Thymus (tissue), 11 donors: Measurements from ENCODE around the gene RAP1GAP2. TPM values are rescaled to one million over a fixed set of nuclear protein-coding genes. Genes with fewer than 3 reads are reported as not detected.
A peak's percentile ranks its signal among the peaks of the same experiment; 100 is the strongest.
"Not testable (repeated sequence)": the region's sequence is repeated elsewhere in the genome, so short reads cannot be mapped to it uniquely, and the experiment has no call there.

ENCODE experiments used
- DNase-seq, 9 donors: peaks; one replicate each; pipeline ENCODE4 v3.0.0-alpha.2; 2013; ENCODE audit warnings: low spot score in 9 of 9, low read depth in 6 of 9, missing footprints in 1 of 9
- H3K27ac ChIP-seq, 2 donors: one replicate each; pipeline ENCODE4 v1.5.1; 2013; ENCODE audit warnings: control low read depth in 1 of 2, low read depth in 1 of 2, low read length in 1 of 2, mild to moderate bottlenecking in 1 of 2, moderate library complexity in 1 of 2
- H3K27me3 ChIP-seq, 2 donors: one replicate each; pipeline ENCODE4 v1.5.1; 2013; ENCODE audit warnings: low read length in 1 of 2; ENCODE audit not compliant: control insufficient read depth in 2 of 2, insufficient read depth in 1 of 2
- H3K36me3 ChIP-seq, 2 donors: one replicate each; pipeline ENCODE4 v1.5.1; 2013; ENCODE audit warnings: low read length in 1 of 2, mild to moderate bottlenecking in 1 of 2, moderate library complexity in 1 of 2; ENCODE audit not compliant: control insufficient read depth in 2 of 2, insufficient read depth in 2 of 2
- H3K4me1 ChIP-seq, 2 donors: one replicate each; pipeline ENCODE4 v1.5.1; 2013; ENCODE audit warnings: low read length in 2 of 2; ENCODE audit not compliant: control insufficient read depth in 2 of 2, insufficient read depth in 2 of 2
- H3K4me3 ChIP-seq, 2 donors: one replicate each; pipeline ENCODE4 v1.5.1; 2013; ENCODE audit warnings: low read length in 2 of 2, control low read depth in 1 of 2, mild to moderate bottlenecking in 1 of 2
- H3K9me3 ChIP-seq, 2 donors: one replicate each; pipeline ENCODE4 v1.5.1; 2013; ENCODE audit warnings: low read length in 1 of 2, mild to moderate bottlenecking in 1 of 2; ENCODE audit not compliant: control insufficient read depth in 2 of 2, insufficient read depth in 1 of 2
- WGBS: extraction: QIAGEN DNeasy Blood & Tissue Kit; methylation state at CpG from one replicate; pipeline ENCODE4 v1.1.7; 2013; 5-methylcytosine and 5-hydroxymethylcytosine counted together
- polyA plus RNA-seq: library from polyadenylated mRNA; stranded (reverse); fragments of 200-250 nt; gene quantifications from one replicate; pipeline ENCODE4 v1.2.3, GENCODE V29; 2013
- total RNA-seq: library from RNA; stranded (reverse); fragments of 120-200 nt; gene quantifications from one replicate; pipeline ENCODE4 v1.2.4, GENCODE V29; 2013
- donor health status: healthy.

RAP1GAP2 gene
- total and polyA plus RNA-seq, 2 donors = 1.6 to 3.8 TPM

DNA sequence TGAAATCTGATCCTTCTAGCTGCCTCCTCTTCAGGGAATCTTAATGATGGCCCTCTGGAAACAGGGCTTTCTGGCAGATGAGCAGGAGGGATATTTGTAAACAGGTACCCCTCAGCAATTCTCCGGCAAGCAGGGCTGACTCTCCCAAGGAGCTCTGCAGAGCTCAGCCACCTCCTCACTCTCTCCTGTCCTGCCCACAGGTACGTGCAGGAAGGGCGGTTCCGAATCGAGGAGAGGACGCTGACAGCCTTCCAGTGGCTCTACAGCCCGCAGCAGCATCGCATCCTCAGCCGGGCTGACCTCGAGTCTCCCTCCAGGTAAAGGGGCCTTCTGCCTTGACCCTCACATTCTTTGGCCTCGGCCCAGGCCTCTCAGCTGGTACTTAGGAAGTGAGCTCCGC, 26.1 kb upstream of the RAP1GAP2 start:
- DNase-seq = no peak
- WGBS = 85% methylated on average over 12 of the region's 12 CpGs
- peaks cover 3 to 27% of the 10 kb centered on the region in 2 donors for H3K27me3 ChIP-seq
- no peaks in the 10 kb centered on the region for H3K4me1 ChIP-seq
- no peaks in the 10 kb centered on the region for H3K9me3 ChIP-seq
- no peak overlapping the region for H3K27ac ChIP-seq
- no peaks in the 10 kb centered on the region for H3K36me3 ChIP-seq
- no peak overlapping the region for H3K4me3 ChIP-seq

GRCh38 chr17:2775206-2775605, 21.0 kb upstream of the RAP1GAP2 start:
- peaks cover 10 to 53% of the 10 kb centered on the region in 2 donors for H3K27me3 ChIP-seq
- H3K27ac ChIP-seq = no peak overlapping the region
- H3K36me3 ChIP-seq = no peaks in the 10 kb centered on the region
- H3K4me3 ChIP-seq = no peak overlapping the region
- H3K4me1 ChIP-seq = peaks cover 8 to 13% of the 10 kb centered on the region in 2 donors
- no peaks in the 10 kb centered on the region for H3K9me3 ChIP-seq
- WGBS = 86% methylated on average over 6 of the region's 6 CpGs
- no peak for DNase-seq

DNA sequence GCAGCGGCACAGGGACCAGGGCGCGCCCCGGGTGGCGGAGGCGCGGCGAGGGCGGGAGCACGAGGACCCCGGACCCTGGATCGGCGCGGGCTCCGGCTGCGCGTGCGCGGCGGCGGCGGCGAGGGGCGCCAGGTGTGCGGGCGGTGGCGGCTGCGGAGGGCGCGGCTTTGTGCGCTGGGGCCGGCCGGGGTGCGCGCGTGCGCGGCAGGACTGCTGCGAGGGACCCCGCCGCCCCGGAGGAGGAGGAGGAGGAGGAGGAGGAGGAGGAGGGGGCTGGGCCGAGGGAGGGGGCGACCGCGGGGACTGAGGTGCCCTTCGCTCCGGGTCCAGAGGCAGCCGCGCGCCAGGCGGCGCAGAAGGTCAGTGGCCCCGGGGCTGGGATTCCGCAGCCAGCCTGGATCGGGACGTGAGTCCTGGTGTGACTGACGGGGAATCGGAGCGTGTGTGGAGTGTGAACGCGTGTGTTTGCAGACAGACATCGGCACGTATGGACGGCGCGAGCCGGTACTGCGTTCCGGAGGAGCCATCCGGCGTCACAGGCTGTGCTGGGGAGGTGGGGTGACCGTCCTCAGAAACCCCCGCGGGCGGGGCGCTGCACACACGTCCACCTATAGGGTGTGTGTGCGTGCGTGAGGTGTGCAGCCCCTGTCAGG, 19.5 kb upstream of the RAP1GAP2 start:
- Histone ChIP-seq H3K27me3 (peaks cover 10 to 45% of the 10 kb centered on the region in 2 donors), H3K36me3 (no peaks in the 10 kb centered on the region), H3K4me1 (peaks cover 8 to 13% of the 10 kb centered on the region in 2 donors), H3K27ac (no peak overlapping the region), H3K9me3 (no peaks in the 10 kb centered on the region), H3K4me3 (peak overlapping the region; percentile 38 to 56)
- peak in 4 of 9 donors; percentile 48 to 67 (median 54) for DNase-seq
- WGBS = 1% methylated on average over 71 of the region's 80 CpGs

DNA sequence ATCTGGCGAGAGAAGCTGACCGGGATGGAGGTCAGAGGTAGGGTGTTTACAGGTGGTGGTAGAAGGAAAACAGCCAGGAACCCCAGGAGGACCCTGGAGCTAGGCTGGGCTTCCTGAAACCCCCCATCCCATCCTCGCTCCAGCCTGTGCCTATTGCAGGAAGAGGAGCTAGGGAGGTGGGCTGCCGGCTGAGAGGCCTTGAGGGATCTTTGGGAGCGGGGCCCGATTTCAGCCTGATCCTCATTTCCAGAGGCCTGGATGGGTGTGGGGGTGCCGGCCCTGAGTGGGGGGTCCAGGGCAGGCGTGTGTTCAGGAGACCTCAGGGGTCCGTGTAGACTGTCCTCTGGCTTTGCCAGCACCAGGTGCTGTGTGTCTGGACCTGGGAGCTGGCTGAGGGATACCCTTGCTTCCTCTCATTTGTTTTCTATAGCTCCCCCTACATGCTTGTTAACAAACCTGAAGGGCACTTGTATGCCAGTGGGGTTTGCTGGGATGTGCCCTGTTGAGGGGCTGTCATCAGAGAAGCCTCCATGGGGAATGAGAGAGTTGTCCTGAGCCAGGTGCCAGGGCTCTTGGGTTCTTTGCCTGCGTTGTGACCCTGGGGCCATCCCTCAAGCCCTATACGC, 18.9 kb upstream of the RAP1GAP2 start:
- H3K27ac ChIP-seq = no peak overlapping the region
- peaks cover 8 to 13% of the 10 kb centered on the region in 2 donors for H3K4me1 ChIP-seq
- peak overlapping the region; percentile 38 to 56 for H3K4me3 ChIP-seq
- H3K36me3 ChIP-seq = no peaks in the 10 kb centered on the region
- DNase-seq = no peak
- no peaks in the 10 kb centered on the region for H3K9me3 ChIP-seq
- H3K27me3 ChIP-seq = peaks cover 10 to 45% of the 10 kb centered on the region in 2 donors
- 37% methylated on average over 11 of the region's 11 CpGs for whole genome bisulfite sequencing

GRCh38 chr17:2778489-2778888, 17.7 kb upstream of the RAP1GAP2 start:
- peaks cover 8 to 13% of the 10 kb centered on the region in 2 donors for H3K4me1 ChIP-seq
- H3K27me3 ChIP-seq = peaks cover 10 to 43% of the 10 kb centered on the region in 2 donors
- H3K9me3 ChIP-seq = no peaks in the 10 kb centered on the region
- WGBS = 73% methylated on average over 6 of the region's 6 CpGs
- no peak overlapping the region for H3K27ac ChIP-seq
- H3K4me3 ChIP-seq = no peak overlapping the region
- DNase-seq = no peak
- H3K36me3 ChIP-seq = no peaks in the 10 kb centered on the region

DNA sequence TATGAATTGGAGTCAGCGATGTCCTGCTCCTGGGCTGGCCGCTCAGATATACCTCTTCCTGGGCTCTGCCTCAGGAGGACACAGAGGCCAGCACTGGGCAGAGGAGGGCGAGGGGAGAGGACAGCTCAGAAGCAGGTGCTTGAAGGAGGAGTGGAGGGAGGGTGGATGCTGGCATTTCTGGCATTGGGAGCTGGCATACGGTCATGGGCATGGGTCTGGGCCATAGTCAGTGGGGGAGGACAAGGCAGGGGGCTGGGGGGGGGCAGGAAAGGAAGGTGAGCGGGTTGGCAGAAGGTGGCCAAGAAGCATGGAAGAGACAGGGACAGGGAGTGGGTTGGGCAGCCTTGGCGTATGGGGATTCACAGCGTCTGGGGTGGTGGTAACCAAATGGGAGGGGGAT, 16.7 kb upstream of the RAP1GAP2 start:
- H3K9me3 ChIP-seq = no peaks in the 10 kb centered on the region
- peaks cover 7 to 40% of the 10 kb centered on the region in 2 donors for H3K27me3 ChIP-seq
- no peak overlapping the region for H3K27ac ChIP-seq
- H3K36me3 ChIP-seq = no peaks in the 10 kb centered on the region
- no peak for DNase-seq
- H3K4me3 ChIP-seq = no peak overlapping the region
- H3K4me1 ChIP-seq = peaks cover 8 to 13% of the 10 kb centered on the region in 2 donors
- 71% methylated on average over 7 of the region's 7 CpGs for WGBS

- no peak for DNase-seq
- H3K27me3 ChIP-seq = peaks cover 6 to 36% of the 10 kb centered on the region in 2 donors
These were observed 16.0 kb upstream of the RAP1GAP2 start for GRCh38 chr17:2780256-2780655.

GRCh38 chr17:2780931-2781454, 15.2 kb upstream of the RAP1GAP2 start:
- H3K4me3 ChIP-seq = no peak overlapping the region
- no peak for DNase-seq
- H3K27me3 ChIP-seq = peaks cover 2 to 29% of the 10 kb centered on the region in 2 donors
- H3K4me1 ChIP-seq = peaks cover 8 to 18% of the 10 kb centered on the region in 2 donors
- no peaks in the 10 kb centered on the region for H3K9me3 ChIP-seq
- no peaks in the 10 kb centered on the region for H3K36me3 ChIP-seq
- 95% methylated on average over 9 of the region's 9 CpGs for WGBS
- H3K27ac ChIP-seq = no peak overlapping the region

More at GRCh38 chr17:2780256-2780655, 16.0 kb upstream of the RAP1GAP2 start:
- Histone ChIP-seq H3K9me3 (no peaks in the 10 kb centered on the region), H3K36me3 (no peaks in the 10 kb centered on the region), H3K27ac (no peak overlapping the region), H3K4me1 (peaks cover 8 to 13% of the 10 kb centered on the region in 2 donors), H3K4me3 (no peak overlapping the region)
- WGBS = 94% methylated on average over 12 of the region's 12 CpGs

GRCh38 chr17:2781598-2781997, 14.6 kb upstream of the RAP1GAP2 start:
- not testable (repeated sequence) for H3K9me3 ChIP-seq, H3K36me3 ChIP-seq, DNase-seq, H3K27ac ChIP-seq, H3K4me3 ChIP-seq
- Histone ChIP-seq H3K27me3 (peaks cover 0 to 25% of the 10 kb centered on the region in 2 donors), H3K4me1 (peaks cover 8 to 21% of the 10 kb centered on the region in 2 donors)
- WGBS = 95% methylated on average over 15 of the region's 15 CpGs
